NK-92 (cell line): ENCODE results near the gene LITAF.

Experiments
- DNase-seq: peaks from one replicate; lab custom pipeline; 2025; ENCODE audit not compliant: unreplicated experiment; lab: John Stamatoyannopoulos, UW

Gene LITAF

DNA sequence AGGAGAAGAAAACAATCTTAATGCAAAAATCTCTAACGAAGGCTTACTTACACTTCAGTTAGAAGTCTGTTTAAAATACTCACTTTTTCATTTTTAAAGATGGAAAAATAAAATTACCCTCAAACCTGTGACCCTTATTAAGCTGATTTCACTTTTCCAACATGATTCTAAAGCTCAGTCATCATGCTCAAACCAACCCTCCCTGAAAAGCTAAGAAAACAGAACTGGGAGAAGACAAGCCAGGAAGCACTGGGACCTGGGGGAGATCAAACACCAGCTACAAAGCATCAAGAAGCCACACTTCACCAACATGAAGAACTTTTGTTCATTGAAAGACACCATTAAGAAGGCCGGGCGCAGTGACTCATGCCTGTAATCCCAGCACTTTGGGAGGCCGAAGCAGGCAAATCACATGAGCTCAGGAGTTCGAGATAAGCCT lies 88.8 kb downstream of the LITAF start:
- no peak for DNase-seq
